ENCODE results near the gene SOCS3.

SOCS3 gene

GRCh38 chr17:78387977-78388941, 28.4 kb upstream of the SOCS3 start:
- Histone ChIP-seq H3K4me3 (ENCODE audit: low read depth in 1 of 2, low read length in 2 of 2) (no peak overlapping the region), H3K27ac (ENCODE audit: low read depth, low read length) (peak overlapping the region; percentile 75), H3K27me3 (ENCODE audit: control insufficient read depth in 1 of 2, insufficient read depth in 2 of 2, low read length in 2 of 2) (no peaks in the 10 kb centered on the region), H3K36me3 (ENCODE audit: insufficient read depth, low read length) (peaks cover 2% of the 10 kb centered on the region), H3K4me1 (ENCODE audit: insufficient read depth, low read length) (peaks cover 17% of the 10 kb centered on the region), H3K9ac (ENCODE audit: low read length) (no peak overlapping the region), H3K9me3 (ENCODE audit: low read length) (no peaks in the 10 kb centered on the region)

DNA sequence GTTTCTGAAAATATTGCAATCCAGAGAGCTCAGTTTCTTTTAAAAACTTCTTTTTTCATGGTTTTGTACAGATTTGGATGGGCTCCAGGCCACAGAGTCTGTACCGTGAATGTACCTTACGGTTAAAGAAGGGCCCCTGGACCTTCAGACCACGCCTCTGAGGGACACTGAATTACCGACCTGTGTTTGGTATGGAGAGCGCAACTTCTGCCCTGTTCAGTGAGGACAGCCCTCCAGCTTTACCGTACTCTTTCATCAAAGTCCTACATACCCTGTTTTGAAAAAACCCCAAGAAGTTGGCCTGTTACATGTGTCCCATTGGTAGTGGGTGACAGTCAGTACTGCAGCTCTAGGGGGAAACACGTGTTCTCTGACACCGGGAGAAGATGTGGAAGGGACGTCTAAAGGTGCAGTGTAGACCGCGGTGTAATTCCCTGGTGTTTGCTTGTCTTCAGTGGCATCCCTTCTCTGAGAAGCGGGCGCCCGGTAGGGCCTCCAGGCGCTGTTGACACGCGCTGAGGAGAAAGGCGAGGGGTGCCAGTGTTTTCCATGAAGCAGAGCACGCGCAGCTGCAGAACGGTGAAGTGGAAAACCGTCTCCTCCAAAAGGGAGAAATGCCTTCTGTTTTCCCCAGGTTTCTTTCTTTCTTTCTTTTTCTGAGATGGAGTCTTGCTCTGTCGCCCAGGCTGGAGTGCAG, 24.8 kb upstream of the SOCS3 start:
- peaks cover 29% of the 10 kb centered on the region for H3K4me1 ChIP-seq (ENCODE audit: insufficient read depth, low read length)
- H3K4me3 ChIP-seq (ENCODE audit: low read depth in 1 of 2, low read length in 2 of 2) = no peak overlapping the region
- no peak overlapping the region for H3K27ac ChIP-seq (ENCODE audit: low read depth, low read length)
- H3K9me3 ChIP-seq (ENCODE audit: low read length) = no peaks in the 10 kb centered on the region
- H3K9ac ChIP-seq (ENCODE audit: low read length) = no peak overlapping the region
- H3K27me3 ChIP-seq (ENCODE audit: control insufficient read depth in 1 of 2, insufficient read depth in 2 of 2, low read length in 2 of 2) = no peaks in the 10 kb centered on the region
- H3K36me3 ChIP-seq (ENCODE audit: insufficient read depth, low read length) = no peaks in the 10 kb centered on the region

- no peak overlapping the region for H3K9ac ChIP-seq (ENCODE audit: low read length)
- peaks cover 36% of the 10 kb centered on the region for H3K4me1 ChIP-seq (ENCODE audit: insufficient read depth, low read length)
- no peaks in the 10 kb centered on the region for H3K27me3 ChIP-seq (ENCODE audit: control insufficient read depth in 1 of 2, insufficient read depth in 2 of 2, low read length in 2 of 2)
- no peaks in the 10 kb centered on the region for H3K36me3 ChIP-seq (ENCODE audit: insufficient read depth, low read length)
- no peak overlapping the region for H3K27ac ChIP-seq (ENCODE audit: low read depth, low read length)
- H3K9me3 ChIP-seq (ENCODE audit: low read length) = no peaks in the 10 kb centered on the region
- H3K4me3 ChIP-seq (ENCODE audit: low read depth in 1 of 2, low read length in 2 of 2) = no peak overlapping the region
Observed at GRCh38 chr17:78383725-78384471, 24.0 kb upstream of the SOCS3 start.

GRCh38 chr17:78381601-78382232, 21.8 kb upstream of the SOCS3 start:
- Histone ChIP-seq H3K4me3 (ENCODE audit: low read depth in 1 of 2, low read length in 2 of 2) (no peak overlapping the region), H3K9me3 (ENCODE audit: low read length) (no peaks in the 10 kb centered on the region), H3K36me3 (ENCODE audit: insufficient read depth, low read length) (no peaks in the 10 kb centered on the region), H3K4me1 (ENCODE audit: insufficient read depth, low read length) (peaks cover 23% of the 10 kb centered on the region), H3K27me3 (ENCODE audit: control insufficient read depth in 1 of 2, insufficient read depth in 2 of 2, low read length in 2 of 2) (no peaks in the 10 kb centered on the region), H3K9ac (ENCODE audit: low read length) (no peak overlapping the region), H3K27ac (ENCODE audit: low read depth, low read length) (no peak overlapping the region)

DNA sequence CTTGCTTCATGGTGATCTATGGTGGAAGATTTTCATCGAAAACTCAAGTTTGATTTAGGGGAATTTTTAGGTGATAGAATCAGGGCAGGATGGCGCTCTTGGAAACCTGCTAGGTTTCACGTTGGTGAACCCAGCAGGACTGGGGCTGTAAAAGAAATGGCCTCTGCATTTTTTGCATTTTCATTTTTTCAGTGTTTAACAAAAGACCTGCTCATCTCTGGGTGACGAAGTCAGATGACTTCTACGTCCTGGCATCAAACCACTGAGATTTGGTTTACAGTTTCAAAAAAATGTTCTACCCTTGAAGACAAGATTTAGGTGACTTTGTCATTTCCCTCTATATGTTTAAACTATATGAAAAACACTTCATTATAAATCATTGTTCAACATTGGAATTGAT, 20.5 kb upstream of the SOCS3 start:
- peaks cover 19% of the 10 kb centered on the region for H3K4me1 ChIP-seq (ENCODE audit: insufficient read depth, low read length)
- H3K9me3 ChIP-seq (ENCODE audit: low read length) = no peaks in the 10 kb centered on the region
- H3K4me3 ChIP-seq (ENCODE audit: low read depth in 1 of 2, low read length in 2 of 2) = no peak overlapping the region
- H3K9ac ChIP-seq (ENCODE audit: low read length) = no peak overlapping the region
- H3K36me3 ChIP-seq (ENCODE audit: insufficient read depth, low read length) = no peaks in the 10 kb centered on the region
- no peaks in the 10 kb centered on the region for H3K27me3 ChIP-seq (ENCODE audit: control insufficient read depth in 1 of 2, insufficient read depth in 2 of 2, low read length in 2 of 2)
- H3K27ac ChIP-seq (ENCODE audit: low read depth, low read length) = no peak overlapping the region

DNA sequence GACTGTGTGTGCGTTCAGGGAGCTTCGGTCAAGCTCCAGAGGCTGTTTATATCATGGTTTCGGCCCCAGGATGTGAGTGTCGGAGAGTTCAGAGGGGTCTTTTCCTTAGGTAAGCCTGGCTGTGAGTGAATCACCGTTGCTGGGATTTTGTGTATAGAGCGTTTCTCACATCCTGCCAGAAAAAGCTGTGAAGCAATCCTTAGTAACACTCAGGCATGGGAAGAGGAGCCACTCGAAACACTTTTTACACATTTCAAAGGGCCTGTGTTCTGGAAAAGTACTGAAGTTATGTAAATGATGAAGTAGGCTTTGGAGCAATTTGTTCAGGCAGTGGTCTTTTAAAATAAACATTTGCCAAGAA, 19.2 kb upstream of the SOCS3 start:
- H3K9me3 ChIP-seq (ENCODE audit: low read length) = no peaks in the 10 kb centered on the region
- no peaks in the 10 kb centered on the region for H3K27me3 ChIP-seq (ENCODE audit: control insufficient read depth in 1 of 2, insufficient read depth in 2 of 2, low read length in 2 of 2)
- peak overlapping the region; percentile 70 for H3K9ac ChIP-seq (ENCODE audit: low read length)
- peaks cover 19% of the 10 kb centered on the region for H3K4me1 ChIP-seq (ENCODE audit: insufficient read depth, low read length)
- H3K27ac ChIP-seq (ENCODE audit: low read depth, low read length) = peak overlapping the region; percentile 96
- peak overlapping the region; percentile 90 to 91 for H3K4me3 ChIP-seq (ENCODE audit: low read depth in 1 of 2, low read length in 2 of 2)
- H3K36me3 ChIP-seq (ENCODE audit: insufficient read depth, low read length) = no peaks in the 10 kb centered on the region

DNA sequence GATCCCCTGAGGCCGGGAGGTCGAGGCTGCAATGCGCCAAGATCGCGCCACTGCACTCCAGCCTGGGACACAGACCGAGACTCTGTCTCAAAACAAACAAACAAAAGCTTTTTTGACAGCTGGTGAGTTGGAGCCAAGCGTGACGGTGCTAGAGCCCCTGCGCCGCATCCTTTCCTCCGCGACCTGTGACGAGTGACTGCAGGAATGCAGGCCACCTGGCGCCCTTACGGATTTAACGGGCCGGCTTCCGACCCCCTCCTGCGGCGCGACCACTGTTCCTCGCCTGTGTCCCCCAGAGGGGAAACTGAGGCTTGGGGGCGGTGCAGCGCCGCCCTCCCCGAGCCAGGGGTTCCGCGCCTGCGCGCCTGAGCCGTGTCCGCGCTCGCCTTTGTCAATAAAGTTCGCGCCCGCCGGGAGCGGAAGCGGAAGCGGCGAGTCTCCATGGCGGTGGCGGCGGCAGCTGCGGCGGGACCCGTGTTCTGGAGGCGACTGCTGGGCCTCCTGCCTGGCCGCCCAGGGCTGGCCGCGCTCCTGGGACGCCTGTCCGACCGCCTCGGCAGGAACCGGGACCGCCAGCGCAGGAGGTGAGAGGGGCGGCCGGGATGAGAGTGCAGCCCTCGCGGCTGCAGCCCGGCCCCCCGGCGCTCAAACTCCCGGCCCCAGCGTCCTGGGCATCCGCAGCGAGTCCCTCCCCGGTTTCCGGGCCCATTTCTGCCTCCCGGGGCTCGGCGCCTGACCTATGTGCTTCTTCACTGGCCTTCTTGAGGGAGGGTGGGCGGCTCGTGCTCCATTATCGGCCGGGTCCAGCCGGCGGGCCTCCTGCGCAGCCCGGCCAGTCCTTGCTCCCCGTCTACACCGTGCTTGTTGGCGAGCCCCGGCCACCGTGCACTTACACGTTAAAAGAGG, 18.6 kb upstream of the SOCS3 start, which contains the start of gene PGS1:
TSS of gene PGS1 (plus strand) at position 425 of the 906 bp plus-strand sequence. CDS start at position 442, 17 bp downstream.
- Histone ChIP-seq H3K9me3 (ENCODE audit: low read length) (no peaks in the 10 kb centered on the region), H3K27ac (ENCODE audit: low read depth, low read length) (peak within 1 kb of the TSS; percentile 96)

GRCh38 chr17:78377858-78378224, 18.0 kb upstream of the SOCS3 start:
- Histone ChIP-seq H3K27ac (ENCODE audit: low read depth, low read length) (peak overlapping the region; percentile 96), H3K9ac (ENCODE audit: low read length) (peak overlapping the region; percentile 53)

More for the DNA sequence above, 18.6 kb upstream of the SOCS3 start, which contains the start of gene PGS1:
- Histone ChIP-seq H3K9ac (ENCODE audit: low read length) (peak within 1 kb of the TSS; percentile 70), H3K4me1 (ENCODE audit: insufficient read depth, low read length) (peaks cover 19% of the 10 kb centered on the region), H3K36me3 (ENCODE audit: insufficient read depth, low read length) (no peaks in the 10 kb centered on the region), H3K4me3 (ENCODE audit: low read depth in 1 of 2, low read length in 2 of 2) (peak within 1 kb of the TSS; percentile 90 to 91), H3K27me3 (ENCODE audit: control insufficient read depth in 1 of 2, insufficient read depth in 2 of 2, low read length in 2 of 2) (no peaks in the 10 kb centered on the region)

DNA sequence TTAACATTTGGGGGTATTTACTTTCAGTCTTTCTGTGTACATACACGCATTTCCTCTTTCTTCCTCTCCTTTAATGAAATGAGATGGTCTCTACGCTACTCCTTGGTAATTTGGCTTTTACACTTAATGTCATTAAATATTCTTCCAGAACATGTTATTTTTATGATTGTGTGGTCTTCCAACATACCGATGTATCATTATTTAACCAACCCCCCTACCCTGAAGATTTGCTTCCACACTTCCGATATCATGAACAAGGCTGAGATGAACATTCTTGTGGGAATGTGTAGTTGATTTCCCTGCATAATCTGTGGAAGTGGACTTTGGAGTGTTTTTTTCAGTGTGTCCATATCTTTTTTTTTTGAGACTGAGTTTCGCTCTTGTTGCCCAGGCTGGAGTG, 16.3 kb upstream of the SOCS3 start:
- Histone ChIP-seq H3K4me1 (ENCODE audit: insufficient read depth, low read length) (peaks cover 8% of the 10 kb centered on the region), H3K9me3 (ENCODE audit: low read length) (no peaks in the 10 kb centered on the region), H3K36me3 (ENCODE audit: insufficient read depth, low read length) (no peaks in the 10 kb centered on the region), H3K4me3 (ENCODE audit: low read depth in 1 of 2, low read length in 2 of 2) (no peak overlapping the region), H3K27ac (ENCODE audit: low read depth, low read length) (peak overlapping the region; percentile 32), H3K27me3 (ENCODE audit: control insufficient read depth in 1 of 2, insufficient read depth in 2 of 2, low read length in 2 of 2) (no peaks in the 10 kb centered on the region), H3K9ac (ENCODE audit: low read length) (no peak overlapping the region)

More at GRCh38 chr17:78377858-78378224, 18.0 kb upstream of the SOCS3 start:
- H3K9me3 ChIP-seq (ENCODE audit: low read length) = no peaks in the 10 kb centered on the region
- no peaks in the 10 kb centered on the region for H3K36me3 ChIP-seq (ENCODE audit: insufficient read depth, low read length)
- no peaks in the 10 kb centered on the region for H3K27me3 ChIP-seq (ENCODE audit: control insufficient read depth in 1 of 2, insufficient read depth in 2 of 2, low read length in 2 of 2)
- peak overlapping the region; percentile 90 to 91 for H3K4me3 ChIP-seq (ENCODE audit: low read depth in 1 of 2, low read length in 2 of 2)
- H3K4me1 ChIP-seq (ENCODE audit: insufficient read depth, low read length) = peaks cover 19% of the 10 kb centered on the region

DNA sequence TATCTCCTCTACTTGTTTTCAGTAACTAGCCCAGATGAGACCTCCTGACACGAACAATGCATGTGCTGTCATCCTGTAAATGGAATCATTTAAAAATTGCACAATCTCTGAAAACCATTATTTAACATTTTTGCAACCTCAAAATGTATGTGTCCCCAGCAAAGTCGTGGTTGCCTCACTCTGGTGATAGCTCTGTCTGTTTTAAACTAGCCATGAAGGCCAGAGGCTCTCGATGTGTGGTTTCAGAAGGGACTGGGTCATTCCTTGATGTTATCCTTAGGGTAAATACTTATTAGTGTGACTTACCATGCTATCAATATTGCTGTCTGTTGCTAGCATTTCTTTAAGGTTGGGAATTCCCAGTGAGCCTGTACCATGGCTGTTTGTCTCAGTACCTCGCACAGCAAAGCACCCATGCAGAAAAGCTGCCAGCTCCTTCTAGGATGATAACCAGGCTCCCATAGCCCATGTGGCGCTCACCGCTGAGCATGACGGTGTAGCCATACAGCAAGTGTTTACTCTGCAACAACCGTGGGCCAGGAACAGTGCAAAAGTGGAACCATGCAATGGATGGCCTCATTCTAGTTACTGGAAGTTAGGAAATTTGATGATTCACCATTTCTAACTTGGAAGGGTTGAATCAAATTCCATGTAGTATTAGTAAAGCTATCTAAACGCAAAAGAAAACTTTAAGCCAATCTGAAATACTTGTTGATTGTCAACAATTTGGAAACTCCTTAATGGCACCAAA, 15.7 kb upstream of the SOCS3 start:
- Histone ChIP-seq H3K9ac (ENCODE audit: low read length) (no peak overlapping the region), H3K27ac (ENCODE audit: low read depth, low read length) (peak overlapping the region; percentile 32), H3K4me1 (ENCODE audit: insufficient read depth, low read length) (peaks cover 7% of the 10 kb centered on the region), H3K27me3 (ENCODE audit: control insufficient read depth in 1 of 2, insufficient read depth in 2 of 2, low read length in 2 of 2) (no peaks in the 10 kb centered on the region), H3K9me3 (ENCODE audit: low read length) (no peaks in the 10 kb centered on the region), H3K36me3 (ENCODE audit: insufficient read depth, low read length) (no peaks in the 10 kb centered on the region), H3K4me3 (ENCODE audit: low read depth in 1 of 2, low read length in 2 of 2) (no peak overlapping the region)
